ENCODE data around the gene CROCC2. TPM values are rescaled to one million over a fixed set of nuclear protein-coding genes. Genes with fewer than 3 reads are reported as not detected.

CROCC2 gene
- total RNA-seq, 4 donors from 2014 or later, result not detected

DNA sequence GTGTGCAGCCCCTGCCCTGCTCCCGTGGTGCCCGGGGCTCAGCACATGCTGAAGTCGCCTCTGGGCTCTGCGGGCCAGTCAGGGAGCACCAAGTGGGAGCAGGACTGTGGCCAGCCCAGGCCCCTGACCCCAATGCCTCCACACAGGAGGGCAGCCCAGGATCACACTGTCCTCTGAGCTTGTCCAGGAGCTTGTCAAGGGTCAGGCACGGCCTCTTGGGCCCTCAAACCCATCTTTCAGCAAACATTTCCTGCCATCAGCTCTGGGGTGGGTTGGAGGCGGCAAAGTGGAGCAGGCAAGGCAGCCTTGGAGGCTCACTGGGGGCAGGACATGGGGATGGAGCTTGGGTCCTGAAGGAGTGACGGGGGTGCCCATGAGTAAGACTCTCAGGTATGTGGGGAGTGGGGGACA is 102.6 kb downstream of the CROCC2 start:
- no peak for DNase-seq
- Histone ChIP-seq H3K36me3 (no peaks in the 10 kb centered on the region), H3K4me3 (no peak overlapping the region), H3K4me1 (peaks cover 0 to 19% (median 14%) of the 10 kb centered on the region in 4 donors), H3K9me3 (peaks cover 14 to 15% of the 10 kb centered on the region in 2 donors), H3K27me3 (no peaks in the 10 kb centered on the region), H3K27ac (no peak overlapping the region)
- in situ Hi-C loops (cut with MboI; ENCODE audit: low pct_ligation_motif_present in 1 of 4, low pct_unique_long_range_greater_than_20kb in 1 of 4, low sequenced_read_pairs in 3 of 4) (no loop called here), intact Hi-C loops (cut with DNase I; ENCODE audit: low total_unique reads) (no loop called here)
- WGBS, 2 donors (ENCODE audit: low coverage in 1 of 2), result 92% methylated on average over 7 of the region's 7 CpGs; no CpG with 5 or more reads in 1 of the 2 donors
- TF ChIP-seq CTCF (IDR thresholded peaks at IDR 0.05) (no peak), POLR2AphosphoS5 (IDR thresholded peaks at IDR 0.05) (no peak), POLR2A (IDR thresholded peaks at IDR 0.05) (no peak), EP300 (IDR thresholded peaks at IDR 0.05; ENCODE audit: low read depth) (no peak)

DNA sequence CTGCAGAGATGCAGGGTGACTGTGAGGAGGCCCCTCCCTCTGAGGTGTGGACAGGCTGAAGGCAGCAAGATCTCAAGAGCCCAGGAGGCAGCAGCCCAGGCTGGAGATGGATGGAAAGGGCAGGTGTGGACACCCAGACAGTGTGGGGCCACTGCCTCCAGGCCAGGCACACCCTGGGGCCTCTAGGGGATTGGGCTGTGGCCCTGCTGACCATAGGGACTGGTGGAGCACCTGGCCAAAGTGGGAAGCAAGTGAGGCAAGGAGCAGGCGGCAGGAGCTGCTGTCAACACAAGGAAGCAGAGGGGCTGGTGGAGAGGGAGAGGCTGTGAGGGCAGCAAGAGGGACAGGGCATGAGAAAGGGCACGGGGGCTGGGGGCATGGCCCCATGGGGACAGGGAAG is 103.1 kb downstream of the CROCC2 start:
- peak overlapping the region in 1 of 4 donors; percentile 26 for H3K4me3 ChIP-seq
- no peaks in the 10 kb centered on the region for H3K27me3 ChIP-seq
- intact Hi-C loops (cut with DNase I; ENCODE audit: low total_unique reads), result no loop called here
- 67 to 87% methylated on average over 1 to 2 of the region's 2 CpGs for WGBS, 2 donors (ENCODE audit: low coverage in 1 of 2)
- peaks cover 9 to 10% of the 10 kb centered on the region in 2 donors for H3K9me3 ChIP-seq
- H3K27ac ChIP-seq, result peak overlapping the region in 3 of 4 donors; percentile 7 to 60 (median 48)
- DNase-seq, result no peak
- peaks cover 0 to 19% (median 14%) of the 10 kb centered on the region in 4 donors for H3K4me1 ChIP-seq
- no peak for TF ChIP-seq POLR2AphosphoS5 (IDR thresholded peaks at IDR 0.05)
- TF ChIP-seq POLR2A (IDR thresholded peaks at IDR 0.05), result no peak
- no peak for TF ChIP-seq CTCF (IDR thresholded peaks at IDR 0.05)
- no peak for TF ChIP-seq EP300 (IDR thresholded peaks at IDR 0.05; ENCODE audit: low read depth)
- H3K36me3 ChIP-seq, result no peaks in the 10 kb centered on the region
- in situ Hi-C loops (cut with MboI; ENCODE audit: low pct_ligation_motif_present in 1 of 4, low pct_unique_long_range_greater_than_20kb in 1 of 4, low sequenced_read_pairs in 3 of 4), result no loop called here

GRCh38 chr2:241009601-241010530 is 103.7 kb downstream of the CROCC2 start:
- in situ Hi-C loops (cut with MboI; ENCODE audit: low pct_ligation_motif_present in 1 of 4, low pct_unique_long_range_greater_than_20kb in 1 of 4, low sequenced_read_pairs in 3 of 4) (no loop called here), intact Hi-C loops (cut with DNase I; ENCODE audit: low total_unique reads) (no loop called here)
- Histone ChIP-seq H3K36me3 (no peaks in the 10 kb centered on the region), H3K4me3 (peak overlapping the region in 3 of 4 donors; percentile 9 to 29 (median 26)), H3K4me1 (peaks cover 0 to 19% (median 14%) of the 10 kb centered on the region in 4 donors), H3K27ac (peak overlapping the region; percentile 7 to 60 (median 51)), H3K9me3 (peaks cover 2 to 5% of the 10 kb centered on the region in 2 donors), H3K27me3 (no peaks in the 10 kb centered on the region)
- no peak for TF ChIP-seq CTCF (IDR thresholded peaks at IDR 0.05)
- TF ChIP-seq POLR2AphosphoS5 (IDR thresholded peaks at IDR 0.05), result no peak
- TF ChIP-seq EP300 (IDR thresholded peaks at IDR 0.05; ENCODE audit: low read depth), result no peak
- no peak for TF ChIP-seq POLR2A (IDR thresholded peaks at IDR 0.05)
- DNase-seq, result no peak
- WGBS, 2 donors (ENCODE audit: low coverage in 1 of 2), result 10% methylated on average over 26 of the region's 28 CpGs; no CpG with 5 or more reads in 1 of the 2 donors

GRCh38 chr2:241010531-241011295 is 104.6 kb downstream of the CROCC2 start:
- no peak for DNase-seq
- in situ Hi-C loops (cut with MboI; ENCODE audit: low pct_ligation_motif_present in 1 of 4, low pct_unique_long_range_greater_than_20kb in 1 of 4, low sequenced_read_pairs in 3 of 4), result no loop called here
- no peak for TF ChIP-seq POLR2A (IDR thresholded peaks at IDR 0.05)
- TF ChIP-seq POLR2AphosphoS5 (IDR thresholded peaks at IDR 0.05), result no peak
- TF ChIP-seq EP300 (IDR thresholded peaks at IDR 0.05; ENCODE audit: low read depth), result no peak
- no peak for TF ChIP-seq CTCF (IDR thresholded peaks at IDR 0.05)
- H3K27ac ChIP-seq, result peak overlapping the region in 2 of 4 donors; percentile 7 to 54
- intact Hi-C loops (cut with DNase I; ENCODE audit: low total_unique reads), result no loop called here
- H3K9me3 ChIP-seq, result no peaks in the 10 kb centered on the region
- peaks cover 0 to 19% (median 14%) of the 10 kb centered on the region in 4 donors for H3K4me1 ChIP-seq
- H3K36me3 ChIP-seq, result no peaks in the 10 kb centered on the region
- peak overlapping the region in 2 of 4 donors; percentile 26 to 29 for H3K4me3 ChIP-seq
- 67% methylated on average over 11 of the region's 12 CpGs; no CpG with 5 or more reads in 1 of the 2 donors for WGBS, 2 donors (ENCODE audit: low coverage in 1 of 2)
- H3K27me3 ChIP-seq, result no peaks in the 10 kb centered on the region
